Measurements from ENCODE around the gene C12orf43.

The C12orf43 gene

DNA sequence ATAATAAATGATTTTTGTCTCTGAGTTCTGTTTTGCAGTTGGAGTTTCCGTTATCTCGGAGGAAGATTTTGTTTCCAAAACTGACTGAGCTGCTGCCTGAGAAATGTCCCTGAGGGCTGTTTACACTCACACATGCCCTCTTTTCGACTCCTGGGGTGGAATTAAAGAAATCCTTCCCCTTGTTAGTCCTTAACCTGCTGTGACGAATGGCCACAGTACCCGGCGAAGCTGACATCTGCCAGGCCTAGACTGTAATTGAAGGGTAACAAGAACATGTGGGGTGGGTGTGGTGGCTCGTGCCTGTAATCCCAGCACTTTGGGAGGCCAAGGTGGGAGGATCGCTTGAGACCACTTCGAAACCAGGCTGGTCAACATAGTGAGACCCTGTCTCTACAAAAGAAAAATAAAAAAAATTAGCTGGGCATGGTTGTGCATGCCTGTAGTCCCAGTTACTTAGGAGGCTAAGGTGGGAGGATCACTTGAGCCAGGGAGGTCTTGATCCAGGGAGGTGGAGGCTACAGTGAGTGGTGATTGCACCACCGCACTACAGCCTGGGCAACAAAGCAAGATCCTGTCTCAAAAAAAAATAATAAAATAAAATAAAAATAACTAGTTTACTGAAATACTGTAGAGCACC is 14.4 kb upstream of the C12orf43 start:
- no peak for DNase-seq (ENCODE audit: low read depth)

DNA sequence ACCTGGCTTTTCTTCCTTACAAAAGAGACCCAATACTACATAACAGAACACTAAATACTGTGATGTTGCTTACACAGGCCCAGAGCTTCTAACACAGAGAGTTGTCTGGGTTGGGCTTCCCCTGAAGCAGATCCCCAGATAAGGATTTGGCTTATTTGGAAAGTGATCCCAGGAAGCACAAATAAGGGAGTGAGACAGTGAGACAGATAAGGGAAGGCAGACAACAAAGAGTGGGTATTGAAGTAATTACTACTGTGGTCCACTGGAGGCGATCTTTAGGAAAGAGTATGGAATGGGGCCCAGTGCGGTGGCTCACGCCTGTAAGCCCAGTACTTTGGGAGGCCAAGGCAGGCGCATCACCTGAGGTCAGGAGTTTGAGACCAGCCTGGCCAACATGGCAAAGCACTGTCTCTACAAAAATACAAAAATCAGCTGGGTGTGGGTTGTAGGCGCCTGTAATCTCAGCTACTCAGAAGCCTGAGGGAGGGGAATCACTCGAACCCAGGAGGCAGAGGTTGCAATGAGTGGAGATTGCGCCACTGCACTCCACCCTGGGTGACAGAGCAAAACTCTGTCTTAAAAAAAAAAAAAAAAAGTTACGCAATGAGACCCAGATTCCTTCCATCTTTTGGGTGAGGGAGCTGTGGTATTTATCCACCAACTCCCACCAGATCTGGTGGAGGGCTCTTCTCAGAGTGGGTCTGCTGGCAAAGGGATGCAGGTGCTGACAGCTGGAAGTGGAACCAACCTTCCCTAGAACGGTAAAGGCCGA is 10.2 kb upstream of the C12orf43 start:
- DNase-seq (ENCODE audit: low read depth) = no peak

- DNase-seq (ENCODE audit: low read depth) = no peak
Observed at GRCh38 chr12:121025442-121026226, 9.3 kb upstream of the C12orf43 start.

- DNase-seq (ENCODE audit: low read depth) = no peak
Observed at GRCh38 chr12:121023799-121024198, 7.5 kb upstream of the C12orf43 start.

DNA sequence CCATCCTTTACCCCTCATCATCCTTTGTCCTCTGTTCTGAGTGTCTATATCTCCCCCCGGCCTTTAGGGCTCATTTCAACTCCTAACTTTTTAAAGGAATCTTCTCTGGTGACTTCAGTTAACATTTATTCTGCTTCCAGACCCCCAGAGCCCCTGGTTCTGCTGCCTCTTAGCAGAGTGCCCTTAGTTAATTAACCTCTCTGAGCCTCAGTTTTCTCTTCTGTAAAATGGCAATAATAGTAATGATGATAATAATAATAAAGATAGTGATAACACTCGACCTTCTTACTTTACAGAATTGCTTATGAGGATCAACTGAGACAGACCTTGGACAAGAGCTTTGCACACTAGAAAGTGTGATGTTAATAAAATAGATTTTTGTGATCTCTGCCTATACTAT is 6.4 kb upstream of the C12orf43 start:
- no peak for DNase-seq (ENCODE audit: low read depth)

- no peak for DNase-seq (ENCODE audit: low read depth)
Observed at GRCh38 chr12:121021754-121022153, 5.5 kb upstream of the C12orf43 start.

GRCh38 chr12:121018860-121019617 is 2.8 kb upstream of the C12orf43 start:
- DNase-seq (ENCODE audit: low read depth) = no peak

GRCh38 chr12:121017966-121018491 is 1.7 kb upstream of the C12orf43 start:
- no peak for DNase-seq (ENCODE audit: low read depth)

DNA sequence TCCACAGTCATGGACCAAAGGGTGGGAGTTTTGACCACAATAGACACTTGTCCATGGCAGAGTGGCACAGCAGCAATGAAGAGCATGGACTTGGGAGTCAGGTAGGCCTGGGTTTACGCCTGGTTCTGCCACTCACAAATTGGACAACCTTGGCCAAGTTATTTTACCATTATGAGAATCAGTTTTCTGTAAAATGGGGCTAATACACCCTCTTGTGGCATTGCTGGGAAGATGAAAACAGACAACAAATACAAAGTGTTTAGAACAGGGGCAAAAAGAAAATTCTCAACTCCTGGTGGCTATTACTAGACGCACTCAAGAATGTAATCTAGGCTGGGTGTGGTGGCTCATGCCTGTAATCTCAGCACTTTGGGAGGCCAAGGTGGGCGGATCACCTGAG is 2.6 kb downstream of the C12orf43 start:
- DNase-seq (ENCODE audit: low read depth) = no peak

DNA sequence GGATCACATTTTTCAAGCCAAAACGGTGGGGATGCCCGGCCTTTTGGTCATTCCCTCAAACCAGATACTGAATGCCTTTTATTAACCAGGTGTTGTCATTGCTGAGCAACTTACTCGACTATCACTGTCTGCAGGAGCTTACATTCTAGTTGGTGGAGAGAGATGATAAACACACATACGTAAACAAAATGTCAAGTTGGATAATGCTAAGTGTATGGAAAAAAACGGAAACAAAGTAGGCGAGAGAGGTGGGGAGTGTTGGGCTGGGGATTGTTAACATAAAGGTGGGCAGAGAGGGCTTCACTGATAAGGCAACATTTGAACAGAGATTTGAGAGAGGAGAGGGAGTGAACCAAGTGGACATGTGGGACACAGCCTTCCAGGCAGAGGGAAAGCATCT is 4.5 kb downstream of the C12orf43 start:
- DNase-seq (ENCODE audit: low read depth) = no peak

GRCh38 chr12:121010860-121011259 is 5.4 kb downstream of the C12orf43 start:
- no peak for DNase-seq (ENCODE audit: low read depth)

- DNase-seq (ENCODE audit: low read depth) = peak; percentile 28
Observed at GRCh38 chr12:121009741-121010140, 6.5 kb downstream of the C12orf43 start.

DNA sequence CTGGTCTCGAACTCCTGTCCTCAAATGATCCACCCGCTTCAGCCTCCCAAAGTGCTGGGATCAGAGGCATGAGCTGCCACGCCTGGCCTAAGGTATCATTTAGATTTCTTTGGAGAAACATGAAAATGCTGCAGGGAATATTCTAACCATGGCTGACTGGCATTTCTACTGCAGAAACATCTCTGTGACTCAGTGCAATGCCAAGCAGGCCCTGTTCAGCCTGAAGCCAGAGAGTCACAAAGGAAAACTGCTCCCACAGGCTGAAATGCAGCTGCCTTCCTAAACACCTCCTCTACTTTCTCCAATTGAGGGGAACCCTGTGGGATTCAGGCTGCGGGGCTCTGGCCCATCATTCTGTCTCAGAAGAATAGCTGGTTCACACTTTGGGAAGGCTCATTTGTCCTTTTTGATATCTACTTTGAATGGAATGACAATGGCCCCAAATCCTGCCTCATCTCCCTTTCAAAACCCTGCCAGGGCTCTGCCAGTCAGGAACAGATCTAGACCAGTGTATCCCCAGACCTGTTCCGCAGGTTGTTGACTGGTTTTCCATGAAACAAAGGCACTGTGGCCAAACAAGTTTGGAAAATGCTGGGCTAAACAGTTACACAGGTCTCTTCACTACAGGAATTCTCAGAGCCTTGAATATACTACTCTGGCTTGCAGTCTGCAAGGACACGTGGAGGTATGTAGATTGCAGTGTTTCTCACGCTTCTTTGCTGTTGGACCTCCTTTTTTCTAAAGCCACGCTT is 7.8 kb downstream of the C12orf43 start:
- DNase-seq (ENCODE audit: low read depth) = no peak

DNA sequence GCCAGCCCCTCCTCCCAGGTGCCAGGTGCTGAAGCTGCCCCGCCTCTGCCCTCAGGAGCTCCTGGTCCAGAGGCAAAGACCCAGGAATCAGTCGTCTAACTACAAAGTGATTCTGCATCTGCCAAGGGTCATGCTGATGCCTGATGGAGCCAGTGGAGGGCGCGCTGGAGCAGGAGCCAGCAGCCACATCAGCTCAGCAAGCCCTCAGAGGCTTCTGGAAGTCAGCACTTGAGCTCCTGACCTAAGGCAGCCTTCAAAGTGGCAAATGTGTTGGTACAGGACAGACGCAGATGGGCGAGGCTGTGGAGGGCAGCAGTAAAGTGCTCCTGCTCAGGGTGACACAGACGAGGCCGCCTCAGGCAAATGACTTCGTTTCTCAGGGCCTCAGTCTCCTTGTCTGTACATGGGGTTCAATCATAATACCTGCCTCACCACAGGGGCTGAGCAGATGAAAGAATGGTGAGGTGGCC is 10.9 kb downstream of the C12orf43 start:
- peak; percentile 34 for DNase-seq (ENCODE audit: low read depth)

GRCh38 chr12:121004253-121004815 is 12.0 kb downstream of the C12orf43 start:
- no peak for DNase-seq (ENCODE audit: low read depth)

DNA sequence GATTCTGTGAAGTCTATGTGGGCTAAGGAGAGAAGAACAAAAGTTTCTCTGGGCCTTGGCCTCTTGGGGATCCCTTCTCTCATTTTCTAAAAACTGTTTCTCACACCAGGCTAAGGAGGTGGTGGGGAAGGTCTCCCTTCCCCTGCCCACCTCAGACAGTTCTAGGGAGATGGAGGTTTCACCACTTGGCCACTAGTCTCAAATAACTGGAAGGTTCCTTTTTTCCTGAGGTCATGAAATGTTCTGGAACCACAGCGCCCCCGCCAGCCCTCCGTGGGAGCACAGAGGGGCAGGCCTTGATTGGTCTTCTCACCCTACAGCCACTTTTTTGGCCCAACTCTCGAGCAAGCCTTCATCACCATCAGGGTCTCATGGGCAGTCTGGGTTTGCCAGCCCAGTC is 12.6 kb downstream of the C12orf43 start:
- DNase-seq (ENCODE audit: low read depth) = no peak

DNA sequence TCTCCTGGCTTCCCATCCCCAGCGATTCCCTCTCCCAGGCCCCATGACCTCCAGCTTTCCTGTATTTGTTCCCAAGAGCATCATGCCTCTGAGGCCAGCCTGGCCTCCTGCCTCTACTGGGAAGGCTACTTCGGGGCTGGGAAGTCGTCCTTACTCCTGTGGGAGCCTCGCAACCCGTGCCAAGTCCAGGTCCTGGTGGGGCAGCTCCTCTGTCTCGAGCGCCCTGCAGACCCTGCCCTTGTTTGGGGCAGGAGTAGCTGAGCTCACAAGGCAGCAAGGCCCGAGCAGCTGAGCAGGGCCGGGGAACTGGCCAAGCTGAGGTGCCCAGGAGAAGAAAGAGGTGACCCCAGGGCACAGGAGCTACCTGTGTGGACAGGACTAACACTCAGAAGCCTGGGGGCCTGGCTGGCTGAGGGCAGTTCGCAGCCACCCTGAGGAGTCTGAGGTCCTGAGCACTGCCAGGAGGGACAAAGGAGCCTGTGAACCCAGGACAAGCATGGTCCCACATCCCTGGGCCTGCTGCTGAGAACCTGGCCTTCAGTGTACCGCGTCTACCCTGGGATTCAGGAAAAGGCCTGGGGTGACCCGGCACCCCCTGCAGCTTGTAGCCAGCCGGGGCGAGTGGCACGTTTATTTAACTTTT is 14.3 kb downstream of the C12orf43 start:
- no peak for DNase-seq (ENCODE audit: low read depth)

- no peak for DNase-seq (ENCODE audit: low read depth)
Observed at GRCh38 chr12:121001060-121001459, 15.2 kb downstream of the C12orf43 start.

GRCh38 chr12:121000530-121000929 is 15.8 kb downstream of the C12orf43 start:
- DNase-seq (ENCODE audit: low read depth) = no peak
